Mucosa of gallbladder (tissue), 1 donor: Measurements from ENCODE around the gene TNFAIP8L1. TPM values are rescaled to one million over a fixed set of nuclear protein-coding genes. Genes with fewer than 3 reads are reported as not detected.
A peak's percentile ranks its signal among the peaks of the same experiment; 100 is the strongest.

Experiments
- DNase-seq: peaks from one replicate; pipeline ENCODE4 v3.0.0-alpha.2; 2020; ENCODE audit warnings: low spot score
- total RNA-seq: library from RNA; stranded (reverse); gene quantifications from one replicate; pipeline ENCODE4 v1.2.1, GENCODE V29; 2021
- donor health status: DM: no; HTN: no; CAD: no.

Gene TNFAIP8L1
- total RNA-seq, 1 donor from 2014 or later = 7.3 TPM

GRCh38 chr19:4647676-4648644 is 8.6 kb downstream of the TNFAIP8L1 start:
- DNase-seq = no peak

- no peak for DNase-seq
These were observed 10.2 kb downstream of the TNFAIP8L1 start for GRCh38 chr19:4649392-4650047.

- no peak for DNase-seq
These were observed 10.8 kb downstream of the TNFAIP8L1 start for GRCh38 chr19:4650159-4650558.

- no peak for DNase-seq
These were observed 12.8 kb downstream of the TNFAIP8L1 start for GRCh38 chr19:4652075-4652474.

GRCh38 chr19:4653793-4654436 is 14.6 kb downstream of the TNFAIP8L1 start:
- DNase-seq = no peak

- DNase-seq = no peak
These were observed 15.4 kb downstream of the TNFAIP8L1 start for GRCh38 chr19:4654437-4655361.

- no peak for DNase-seq
These were observed 16.8 kb downstream of the TNFAIP8L1 start for GRCh38 chr19:4656102-4656501.

- no peak for DNase-seq
These were observed 17.9 kb downstream of the TNFAIP8L1 start for GRCh38 chr19:4657262-4657661.

GRCh38 chr19:4657835-4658234 is 18.5 kb downstream of the TNFAIP8L1 start:
- DNase-seq = no peak

- no peak for DNase-seq
These were observed 21.0 kb downstream of the TNFAIP8L1 start for GRCh38 chr19:4660181-4660791.

GRCh38 chr19:4660993-4661392 is 21.7 kb downstream of the TNFAIP8L1 start:
- no peak for DNase-seq

- DNase-seq = no peak
These were observed 22.8 kb downstream of the TNFAIP8L1 start for GRCh38 chr19:4662020-4662695.

- DNase-seq = no peak
These were observed 23.5 kb downstream of the TNFAIP8L1 start for GRCh38 chr19:4662812-4663211.

- DNase-seq = no peak
These were observed 25.3 kb downstream of the TNFAIP8L1 start for GRCh38 chr19:4664642-4665041.

- DNase-seq = peak; percentile 91
These were observed 30.6 kb downstream of the TNFAIP8L1 start, which contains the start of gene MYDGF for GRCh38 chr19:4669723-4670480. TSS of gene MYDGF (minus strand) at chr19:4670342. CDS start at chr19:4670334, 8 bp downstream.

- DNase-seq = no peak
These were observed 32.0 kb downstream of the TNFAIP8L1 start for GRCh38 chr19:4671185-4671851.

GRCh38 chr19:4673216-4673615 is 33.9 kb downstream of the TNFAIP8L1 start:
- no peak for DNase-seq

GRCh38 chr19:4673726-4674125 is 34.4 kb downstream of the TNFAIP8L1 start:
- DNase-seq = no peak

- no peak for DNase-seq
These were observed 36.0 kb downstream of the TNFAIP8L1 start for GRCh38 chr19:4675346-4675745.
